Muscle layer of colon (tissue), 2 donors: ENCODE data around the gene TXNL4B.
A peak's percentile ranks its signal among the peaks of the same experiment; 100 is the strongest.
"Not testable (repeated sequence)": the region's sequence is repeated elsewhere in the genome, so short reads cannot be mapped to it uniquely, and the experiment has no call there.

Source experiments
- H3K27ac ChIP-seq: one replicate; pipeline ENCODE4 v1.7.0; 2013; ENCODE audit warnings: low read depth, mild to moderate bottlenecking, low read length, moderate library complexity
- H3K27me3 ChIP-seq, 2 donors: one replicate each; pipeline ENCODE4 v1.7.0; 2013; ENCODE audit warnings: low read length in 2 of 2, mild to moderate bottlenecking in 2 of 2; ENCODE audit not compliant: insufficient read depth in 2 of 2, control insufficient read depth in 1 of 2
- H3K36me3 ChIP-seq: one replicate; pipeline ENCODE4 v1.7.0; 2013; ENCODE audit warnings: mild to moderate bottlenecking, low read length; ENCODE audit not compliant: insufficient read depth
- H3K4me1 ChIP-seq: one replicate; pipeline ENCODE4 v1.7.0; 2013; ENCODE audit warnings: mild to moderate bottlenecking, low read length; ENCODE audit not compliant: insufficient read depth
- H3K4me3 ChIP-seq, 2 donors: one replicate each; pipeline ENCODE4 v1.7.0; 2013; ENCODE audit warnings: low read length in 2 of 2, low read depth in 1 of 2, mild to moderate bottlenecking in 1 of 2, moderate library complexity in 1 of 2
- H3K9ac ChIP-seq: one replicate; pipeline ENCODE4 v1.7.0; 2013; ENCODE audit warnings: low read length
- H3K9me3 ChIP-seq: one replicate; pipeline ENCODE4 v1.7.0; 2013; ENCODE audit warnings: mild to moderate bottlenecking, low read length
- donor health status: abdominal sarcoma.
- donor health status: Adenocarcinoma of cecum.

TXNL4B gene

GRCh38 chr16:72092832-72093447 lies 480 bp downstream of the TXNL4B start:
- peak overlapping the region; percentile 90 for H3K27ac ChIP-seq
- no peaks in the 10 kb centered on the region for H3K27me3 ChIP-seq
- H3K4me1 ChIP-seq, result peaks cover 27% of the 10 kb centered on the region
- H3K4me3 ChIP-seq, result peak overlapping the region; percentile 81 to 95
- H3K36me3 ChIP-seq, result peaks cover 38% of the 10 kb centered on the region
- H3K9ac ChIP-seq, result peak overlapping the region; percentile 92
- H3K9me3 ChIP-seq, result no peaks in the 10 kb centered on the region

GRCh38 chr16:72091217-72091616 lies 2.2 kb downstream of the TXNL4B start:
- Histone ChIP-seq H3K9me3 (no peaks in the 10 kb centered on the region), H3K27me3 (no peaks in the 10 kb centered on the region), H3K4me3 (no peak overlapping the region), H3K36me3 (peaks cover 32% of the 10 kb centered on the region), H3K4me1 (peaks cover 27% of the 10 kb centered on the region), H3K9ac (no peak overlapping the region), H3K27ac (no peak overlapping the region)

- H3K36me3 ChIP-seq, result peaks cover 47% of the 10 kb centered on the region
- H3K9me3 ChIP-seq, result no peaks in the 10 kb centered on the region
- H3K9ac ChIP-seq, result no peak overlapping the region
- no peaks in the 10 kb centered on the region for H3K27me3 ChIP-seq
- no peak overlapping the region for H3K27ac ChIP-seq
- H3K4me3 ChIP-seq, result no peak overlapping the region
- H3K4me1 ChIP-seq, result no peaks in the 10 kb centered on the region
Measured at GRCh38 chr16:72085002-72085401, 8.4 kb downstream of the TXNL4B start.

GRCh38 chr16:72084445-72084844 lies 9.0 kb downstream of the TXNL4B start:
- Histone ChIP-seq H3K36me3 (peaks cover 42% of the 10 kb centered on the region), H3K9me3 (no peaks in the 10 kb centered on the region), H3K9ac (no peak overlapping the region), H3K4me1 (no peaks in the 10 kb centered on the region), H3K4me3 (no peak overlapping the region), H3K27me3 (no peaks in the 10 kb centered on the region), H3K27ac (no peak overlapping the region)

GRCh38 chr16:72083778-72084404 lies 9.5 kb downstream of the TXNL4B start:
- Histone ChIP-seq H3K27me3 (no peaks in the 10 kb centered on the region), H3K27ac (no peak overlapping the region), H3K36me3 (peaks cover 37% of the 10 kb centered on the region), H3K4me3 (no peak overlapping the region), H3K9me3 (no peaks in the 10 kb centered on the region), H3K9ac (no peak overlapping the region), H3K4me1 (no peaks in the 10 kb centered on the region)

- not testable (repeated sequence) for H3K36me3 ChIP-seq, H3K27ac ChIP-seq, H3K27me3 ChIP-seq, H3K4me3 ChIP-seq, H3K4me1 ChIP-seq, H3K9ac ChIP-seq, H3K9me3 ChIP-seq
Measured at GRCh38 chr16:72076991-72077706, 16.3 kb downstream of the TXNL4B start.

GRCh38 chr16:72075067-72075466 lies 18.4 kb downstream of the TXNL4B start:
- H3K27me3 ChIP-seq, H3K9me3 ChIP-seq, H3K4me1 ChIP-seq, H3K4me3 ChIP-seq, H3K36me3 ChIP-seq, H3K27ac ChIP-seq, H3K9ac ChIP-seq: not testable (repeated sequence)

- H3K4me3 ChIP-seq, result no peak overlapping the region
- no peak overlapping the region for H3K27ac ChIP-seq
- no peaks in the 10 kb centered on the region for H3K9me3 ChIP-seq
- H3K27me3 ChIP-seq, result no peaks in the 10 kb centered on the region
- H3K4me1 ChIP-seq, result no peaks in the 10 kb centered on the region
- H3K9ac ChIP-seq, result no peak overlapping the region
- peaks cover 5% of the 10 kb centered on the region for H3K36me3 ChIP-seq
Measured at GRCh38 chr16:72073560-72074230, 19.7 kb downstream of the TXNL4B start.

- H3K36me3 ChIP-seq, result peaks cover 5% of the 10 kb centered on the region
- no peak overlapping the region for H3K4me3 ChIP-seq
- H3K9ac ChIP-seq, result no peak overlapping the region
- H3K9me3 ChIP-seq, result no peaks in the 10 kb centered on the region
- no peak overlapping the region for H3K27ac ChIP-seq
- no peaks in the 10 kb centered on the region for H3K27me3 ChIP-seq
- no peaks in the 10 kb centered on the region for H3K4me1 ChIP-seq
Measured at GRCh38 chr16:72072514-72073342, 20.7 kb downstream of the TXNL4B start.

- no peak overlapping the region for H3K27ac ChIP-seq
- no peaks in the 10 kb centered on the region for H3K9me3 ChIP-seq
- no peak overlapping the region for H3K4me3 ChIP-seq
- no peak overlapping the region for H3K9ac ChIP-seq
- H3K27me3 ChIP-seq, result no peaks in the 10 kb centered on the region
- H3K4me1 ChIP-seq, result no peaks in the 10 kb centered on the region
- H3K36me3 ChIP-seq, result peaks cover 5% of the 10 kb centered on the region
Measured at GRCh38 chr16:72068930-72069329, 24.5 kb downstream of the TXNL4B start.

- Histone ChIP-seq H3K9me3 (no peaks in the 10 kb centered on the region), H3K9ac (no peak overlapping the region), H3K27me3 (no peaks in the 10 kb centered on the region), H3K27ac (no peak overlapping the region), H3K4me3 (no peak overlapping the region), H3K36me3 (peaks cover 5% of the 10 kb centered on the region), H3K4me1 (no peaks in the 10 kb centered on the region)
Measured at GRCh38 chr16:72066747-72067146, 26.7 kb downstream of the TXNL4B start.
